ENCODE measurements around the gene LRRC9.

- TF ChIP-seq CTCF (IDR thresholded peaks at IDR 0.05): no peak
- no peak for TF ChIP-seq POLR2A (IDR thresholded peaks at IDR 0.05)
Observed at GRCh38 chr14:59920378-59920683, 387 bp downstream of the LRRC9 start.
